Endometrial microvascular endothelial cells (primary cell): ENCODE results near the gene NPFFR1. TPM values are rescaled to one million over a fixed set of nuclear protein-coding genes. Genes with fewer than 3 reads are reported as not detected.

ENCODE experiments used
- in situ Hi-C: cut with HindIII; loops from 2 replicates; pipeline ENCODE4 v1.10.0; 2017; ENCODE audit warnings: low sequenced_read_pairs, low pct_unique_long_range_greater_than_20kb; ENCODE audit errors: inconsistent ontology term
- total RNA-seq: library from RNA; depleted of rRNA; stranded (reverse); fragments of >200 nt; gene quantifications from one replicate; pipeline ENCODE4 v1.2.3, GENCODE V29; 2015; ENCODE audit errors: inconsistent ontology term

NPFFR1 gene
- total RNA-seq, 1 donor from 2014 or later = not detected

GRCh38 chr10:70317943-70318318 lies 34.1 kb upstream of the NPFFR1 start:
- in situ Hi-C loops = no loop called here

- in situ Hi-C loops = no loop called here
Observed at GRCh38 chr10:70317272-70317942, 33.6 kb upstream of the NPFFR1 start.

DNA sequence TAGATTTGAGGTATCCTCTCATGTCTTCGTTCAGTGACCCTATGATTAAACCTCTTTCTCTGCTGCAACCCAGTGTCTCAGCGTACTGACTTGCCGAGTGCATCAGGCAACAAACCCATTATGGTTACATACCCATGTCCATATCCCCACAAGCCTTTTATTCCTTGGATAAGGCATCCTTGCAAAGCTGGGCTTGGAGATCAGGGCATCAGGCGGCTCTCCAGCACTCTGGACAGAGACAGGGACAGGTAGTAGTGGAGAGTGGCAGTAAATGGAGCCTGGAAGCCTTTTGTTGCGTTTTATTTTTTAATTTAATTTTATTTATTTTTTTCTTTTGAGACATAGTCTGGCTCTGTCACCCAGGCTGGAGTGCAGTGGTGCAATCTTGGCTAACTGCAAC lies 32.0 kb upstream of the NPFFR1 start:
- in situ Hi-C loops = no loop called here

- in situ Hi-C loops = no loop called here
Observed at GRCh38 chr10:70315276-70315675, 31.5 kb upstream of the NPFFR1 start.

- in situ Hi-C loops = no loop called here
Observed at GRCh38 chr10:70312972-70313371, 29.2 kb upstream of the NPFFR1 start.

GRCh38 chr10:70312249-70312648 lies 28.4 kb upstream of the NPFFR1 start:
- in situ Hi-C loops = no loop called here

DNA sequence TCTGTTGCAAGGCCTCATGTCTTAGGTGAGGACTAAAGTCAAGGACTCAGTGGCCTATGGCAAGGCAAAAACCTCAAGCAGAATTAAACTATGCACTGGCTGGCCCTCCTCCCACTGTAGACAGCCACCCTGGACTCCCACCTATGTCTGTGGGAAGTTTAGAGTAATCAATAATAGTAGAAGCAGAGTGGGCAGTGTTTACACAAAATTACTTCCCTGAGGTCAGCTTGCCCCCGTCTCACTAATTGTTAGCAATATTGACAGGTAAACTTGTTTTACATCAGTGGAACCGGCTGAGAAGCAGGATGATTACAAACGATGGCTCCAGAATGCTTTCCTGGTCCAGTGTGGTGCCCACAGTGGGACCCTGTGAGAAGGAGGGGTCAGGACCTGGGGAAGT lies 27.9 kb upstream of the NPFFR1 start:
- in situ Hi-C loops = no loop called here

DNA sequence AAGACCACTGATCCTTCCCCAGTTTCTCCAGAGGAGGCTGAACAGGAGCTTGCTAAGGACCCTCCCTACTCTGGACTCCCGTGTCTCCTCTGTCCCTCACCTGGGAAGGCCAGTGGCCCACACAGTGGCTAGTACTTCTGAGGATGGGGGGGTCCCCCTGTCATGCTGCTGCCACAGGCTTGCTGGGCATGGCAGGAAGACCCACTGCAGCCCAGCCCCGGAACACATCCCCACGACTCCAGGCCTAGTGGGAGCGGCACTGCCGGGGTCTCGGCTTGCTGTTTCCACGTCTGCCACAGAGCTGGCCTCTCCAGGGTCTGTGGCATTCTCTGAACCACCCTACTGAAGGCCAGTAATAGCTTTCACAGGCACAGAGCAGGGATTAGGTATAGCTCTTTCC lies 25.9 kb upstream of the NPFFR1 start:
- in situ Hi-C loops = no loop called here

GRCh38 chr10:70308121-70309060 lies 24.6 kb upstream of the NPFFR1 start:
- in situ Hi-C loops = no loop called here

GRCh38 chr10:70306886-70307520 lies 23.2 kb upstream of the NPFFR1 start:
- in situ Hi-C loops = no loop called here

- in situ Hi-C loops = no loop called here
Observed at GRCh38 chr10:70306181-70306705, 22.4 kb upstream of the NPFFR1 start.

GRCh38 chr10:70303730-70304129 lies 19.9 kb upstream of the NPFFR1 start:
- in situ Hi-C loops = no loop called here

- in situ Hi-C loops = no loop called here
Observed at GRCh38 chr10:70302292-70302691, 18.5 kb upstream of the NPFFR1 start.

DNA sequence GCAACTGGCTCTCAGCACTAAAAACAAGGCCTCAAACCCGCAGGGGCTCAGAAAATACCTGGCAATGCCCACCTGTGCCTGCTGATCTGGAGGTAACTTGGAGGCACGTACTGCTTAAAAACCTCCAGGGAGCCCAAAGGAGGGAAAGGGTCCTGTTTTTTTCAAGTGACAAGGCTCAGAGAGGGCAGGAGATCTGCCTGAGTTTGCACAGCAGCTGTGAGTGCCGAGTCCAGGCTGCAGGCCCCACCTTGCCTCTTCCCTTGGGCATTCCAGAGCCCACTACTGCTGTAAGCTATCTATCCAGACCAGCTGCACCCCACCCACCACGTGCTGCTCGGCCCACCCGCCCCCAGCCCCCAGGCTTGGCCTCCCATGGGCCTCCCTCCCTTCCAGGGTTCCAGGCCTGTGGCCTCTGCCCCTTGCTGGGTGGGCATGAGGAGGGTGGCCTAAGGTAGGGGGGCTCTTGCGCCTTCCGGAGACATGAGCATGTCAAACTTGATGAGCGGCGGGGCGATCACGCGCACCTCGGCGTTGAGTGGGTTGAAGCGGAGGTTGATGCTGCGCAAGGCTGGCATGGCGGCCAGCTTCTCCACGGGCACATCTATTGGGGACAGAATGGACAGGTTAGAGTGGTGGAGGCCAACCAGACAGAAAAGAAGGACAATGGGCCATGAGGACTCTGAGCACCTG lies 17.2 kb upstream of the NPFFR1 start:
- in situ Hi-C loops = no loop called here

DNA sequence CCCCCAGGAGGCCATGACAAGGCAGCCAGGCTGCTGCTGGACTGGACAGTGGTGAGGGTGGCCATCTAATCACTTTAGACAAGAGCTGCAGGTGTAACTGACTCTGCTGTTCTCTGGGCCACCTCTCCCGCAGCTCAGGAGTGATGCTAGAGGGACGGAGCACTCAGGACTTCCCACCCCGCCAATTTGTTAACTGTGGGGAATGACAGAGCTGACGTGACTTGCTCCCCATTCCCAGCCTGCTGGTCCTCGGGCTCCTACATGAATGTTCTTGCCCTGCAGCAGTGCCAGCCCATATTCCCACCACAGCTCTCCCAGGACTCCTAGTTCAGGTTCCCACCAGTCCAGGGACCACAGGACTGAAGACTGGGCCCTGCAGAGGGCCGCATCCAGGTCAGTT lies 16.7 kb upstream of the NPFFR1 start:
- in situ Hi-C loops = no loop called here

DNA sequence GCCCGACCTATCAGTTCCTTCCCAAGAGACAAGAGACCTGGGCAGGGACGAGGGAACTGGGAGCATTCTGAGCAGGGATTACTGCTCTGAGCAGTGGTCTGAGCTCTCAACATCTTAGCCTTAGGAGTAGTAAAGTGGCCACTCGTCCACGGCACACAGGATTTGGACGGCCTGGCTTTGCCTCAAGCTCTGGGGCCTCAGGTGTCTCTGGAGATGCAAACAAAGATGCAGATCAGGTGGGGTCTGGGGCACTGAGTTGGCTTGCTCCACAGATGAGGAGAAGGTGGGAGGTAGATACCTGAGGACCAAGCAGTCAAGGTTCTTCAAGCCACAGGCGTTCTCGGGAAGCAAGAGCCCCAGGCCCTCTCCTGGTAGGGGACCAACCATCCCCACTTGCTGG lies 16.1 kb upstream of the NPFFR1 start:
- in situ Hi-C loops = no loop called here

- in situ Hi-C loops = no loop called here
Observed at GRCh38 chr10:70298393-70298792, 14.6 kb upstream of the NPFFR1 start.

DNA sequence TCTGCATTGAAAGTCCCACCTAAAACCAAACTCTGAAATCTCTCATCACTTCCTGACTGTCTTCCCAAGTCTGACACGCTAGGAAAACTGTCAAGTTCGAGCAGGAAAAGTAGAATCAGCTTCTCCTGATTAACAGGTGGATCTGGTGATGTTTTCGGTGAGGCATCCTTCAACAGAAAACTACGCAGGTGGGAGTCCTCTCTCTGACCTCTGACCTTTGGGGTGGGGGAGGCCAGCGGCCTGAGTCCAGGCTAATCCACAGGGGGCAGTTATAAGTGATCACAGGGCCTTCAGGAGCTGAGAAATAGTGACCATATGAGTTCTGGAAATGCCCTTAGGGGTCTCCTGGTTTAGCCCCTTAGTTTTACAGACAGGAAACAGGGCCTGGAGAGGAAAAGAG lies 13.4 kb upstream of the NPFFR1 start:
- in situ Hi-C loops = no loop called here

GRCh38 chr10:70296406-70296899 lies 12.6 kb upstream of the NPFFR1 start:
- in situ Hi-C loops = no loop called here
